Fibroblast of skin of right biceps (primary cell): ENCODE measurements around the gene RBMS3.

Experiments used
- DNase-seq: peaks from one replicate; pipeline ENCODE4 v3.0.0-alpha.2; 2013

The RBMS3 gene

GRCh38 chr3:29590461-29590860, 309.6 kb downstream of the RBMS3 start:
- no peak for DNase-seq

- no peak for DNase-seq
These were observed 310.7 kb downstream of the RBMS3 start for GRCh38 chr3:29591579-29591978.

- no peak for DNase-seq
These were observed 312.9 kb downstream of the RBMS3 start for GRCh38 chr3:29593802-29594201.

- peak; percentile 65 for DNase-seq
These were observed 313.4 kb downstream of the RBMS3 start for GRCh38 chr3:29594261-29594660.

DNA sequence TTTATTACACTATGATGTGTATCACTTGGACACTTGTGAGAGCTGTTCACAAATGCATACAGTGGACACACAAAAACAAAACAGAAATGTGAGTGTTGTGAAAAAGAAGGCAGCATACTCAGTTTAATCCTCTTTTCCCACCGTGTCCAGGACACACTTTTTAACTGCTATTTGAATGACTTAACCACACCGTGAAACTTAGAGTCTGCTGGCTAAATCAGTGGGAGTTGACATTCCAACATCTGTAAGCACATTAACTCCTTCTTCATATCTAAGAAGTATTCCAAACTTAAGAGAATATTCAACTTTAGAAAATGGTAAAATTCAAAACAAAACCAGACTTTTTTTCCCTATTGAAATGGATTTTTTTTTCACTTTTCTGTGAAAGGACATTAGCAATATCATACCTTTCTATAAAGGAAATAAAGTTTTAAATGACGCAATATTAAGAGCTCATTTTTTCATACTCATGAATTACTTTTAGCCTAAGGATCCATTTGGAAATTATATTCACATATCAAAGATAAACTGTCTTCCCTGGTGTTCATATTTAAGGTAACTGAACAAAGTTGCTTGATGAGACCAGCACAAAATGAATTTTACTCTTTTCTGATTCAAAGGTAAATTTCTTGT, 316.6 kb downstream of the RBMS3 start:
- DNase-seq = peak; percentile 32

DNA sequence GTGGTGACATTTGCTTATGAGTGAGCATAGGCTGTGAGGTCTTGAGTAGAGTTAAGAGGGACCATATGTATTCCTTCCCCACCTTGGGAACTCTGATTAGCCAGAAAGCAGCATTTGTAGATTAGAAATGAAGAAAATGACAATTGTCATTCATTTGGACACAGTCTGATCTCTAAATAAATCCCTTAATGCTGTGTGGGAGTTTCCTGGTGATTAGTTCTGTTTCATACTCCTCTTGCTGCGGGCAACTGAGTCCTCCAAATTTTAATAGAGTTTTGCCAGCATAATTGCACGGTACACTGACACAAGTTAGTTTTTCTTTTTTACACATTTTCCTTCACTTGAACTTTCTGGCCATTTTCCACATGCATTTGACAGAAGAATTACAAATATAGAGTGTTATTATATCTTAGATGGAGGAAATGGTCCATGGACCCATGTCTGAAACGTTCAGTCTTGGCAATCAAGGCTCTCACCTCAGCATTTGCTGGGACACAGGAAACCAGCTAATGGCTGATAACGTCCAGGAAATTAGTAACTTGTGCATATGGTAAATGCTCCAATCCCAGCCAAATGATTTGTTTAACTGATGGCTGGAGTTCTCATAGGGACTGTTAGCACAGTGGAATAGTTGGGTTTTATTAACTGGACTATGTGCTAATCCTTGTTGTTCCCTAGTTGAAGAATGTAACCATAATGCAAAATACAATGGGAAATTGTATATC, 321.2 kb downstream of the RBMS3 start:
- DNase-seq = no peak

- peak; percentile 56 for DNase-seq
These were observed 325.0 kb downstream of the RBMS3 start for GRCh38 chr3:29605845-29606244.

DNA sequence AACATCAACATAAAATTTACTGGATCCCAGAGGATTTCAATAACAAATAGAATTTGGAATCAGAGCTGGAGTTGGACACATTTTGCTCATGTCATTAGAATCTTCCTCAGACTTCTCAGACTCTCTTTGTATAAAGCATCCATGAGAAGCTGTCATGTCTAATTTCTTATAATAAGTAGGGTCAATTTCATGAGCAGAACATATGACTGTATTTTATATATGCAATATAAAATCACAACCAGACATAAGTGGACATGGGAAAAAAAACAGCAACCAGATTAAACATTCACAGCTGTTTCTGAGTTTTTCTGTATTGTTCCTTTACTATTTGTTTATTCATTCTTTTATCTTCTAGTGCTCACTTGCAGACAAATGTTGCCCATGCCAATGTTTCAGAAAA, 325.5 kb downstream of the RBMS3 start:
- DNase-seq = no peak

DNA sequence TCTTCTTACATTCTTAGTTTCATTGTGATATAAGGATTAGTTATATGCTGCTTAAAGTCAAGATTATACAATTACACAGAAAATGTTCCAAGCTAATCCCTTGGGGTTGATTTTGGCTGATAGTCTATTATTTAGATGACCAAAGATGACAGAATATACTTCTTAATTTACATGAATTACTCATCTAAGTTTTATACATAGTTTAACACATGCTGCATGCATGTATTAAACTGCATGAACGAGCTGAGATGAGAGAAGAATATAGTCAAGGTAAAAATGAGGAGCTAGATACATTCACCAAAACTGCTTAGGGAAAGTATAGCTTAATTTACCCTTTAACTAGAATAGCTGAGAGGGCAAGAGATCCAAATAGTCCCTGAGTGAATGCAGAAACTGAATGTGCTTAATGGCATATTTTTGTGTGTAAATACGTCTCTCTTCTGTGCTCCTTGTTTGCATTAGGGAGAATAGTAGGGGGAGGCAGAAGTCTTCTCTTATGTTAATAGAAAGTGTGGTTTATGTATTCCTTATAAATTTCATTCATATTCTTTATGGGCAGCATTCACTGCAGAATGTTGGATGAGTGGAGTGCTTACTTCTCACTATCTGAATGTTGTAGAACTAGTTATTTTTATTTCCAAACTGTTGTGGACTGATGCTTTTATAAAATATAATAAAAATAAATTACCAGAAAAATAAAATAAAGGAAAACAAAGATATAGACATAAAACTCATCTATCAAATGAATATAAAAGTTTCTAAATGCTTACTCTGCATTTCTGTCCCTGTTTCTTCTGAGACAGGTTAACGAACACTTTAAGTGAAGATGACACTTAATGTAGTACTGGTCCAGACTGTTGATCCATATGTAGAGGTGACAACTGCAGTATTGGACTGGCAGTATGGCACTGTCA, 327.8 kb downstream of the RBMS3 start:
- DNase-seq = no peak

DNA sequence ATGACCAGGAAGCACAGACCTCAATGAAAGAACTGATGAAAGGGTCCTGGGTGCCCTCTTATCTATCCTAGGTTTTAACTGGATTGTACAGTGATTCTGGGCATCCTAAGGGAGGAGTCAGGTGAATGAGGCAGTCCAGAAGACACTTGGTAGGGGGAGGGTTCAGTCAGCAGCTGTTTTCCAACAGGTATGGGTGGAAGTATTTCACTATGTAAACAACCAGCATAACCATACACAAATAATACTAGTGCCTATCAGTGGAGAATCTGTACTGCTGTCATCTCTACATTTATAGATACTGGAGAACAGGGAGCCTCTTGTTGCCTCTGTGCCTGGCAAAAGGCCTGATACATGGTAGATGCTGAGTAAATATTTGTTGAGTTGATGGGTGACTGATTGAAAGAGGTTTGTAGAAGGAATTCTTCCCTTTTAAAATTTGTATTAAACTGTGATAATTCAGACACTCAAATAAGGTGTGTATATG, 328.5 kb downstream of the RBMS3 start:
- DNase-seq = no peak

DNA sequence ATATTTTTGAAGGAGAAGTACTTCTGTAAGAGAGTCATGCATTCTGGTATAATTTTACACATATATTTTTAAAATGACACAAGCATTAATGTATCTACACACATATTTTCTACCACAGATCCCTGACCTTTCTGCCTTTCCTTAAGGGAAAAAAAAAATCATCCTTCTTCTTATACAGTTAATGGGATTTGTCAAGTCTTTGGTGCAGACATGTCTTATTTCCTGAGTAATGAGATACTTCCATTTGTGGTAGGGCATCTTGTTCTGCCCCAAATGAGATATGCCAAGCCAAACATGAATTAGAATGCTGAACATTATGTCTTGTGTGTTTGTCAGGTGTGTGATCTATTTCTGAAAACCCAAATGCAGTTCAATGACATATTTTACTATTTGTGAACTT, 329.9 kb downstream of the RBMS3 start:
- peak; percentile 33 for DNase-seq

GRCh38 chr3:29611252-29611651, 330.4 kb downstream of the RBMS3 start:
- DNase-seq = no peak

DNA sequence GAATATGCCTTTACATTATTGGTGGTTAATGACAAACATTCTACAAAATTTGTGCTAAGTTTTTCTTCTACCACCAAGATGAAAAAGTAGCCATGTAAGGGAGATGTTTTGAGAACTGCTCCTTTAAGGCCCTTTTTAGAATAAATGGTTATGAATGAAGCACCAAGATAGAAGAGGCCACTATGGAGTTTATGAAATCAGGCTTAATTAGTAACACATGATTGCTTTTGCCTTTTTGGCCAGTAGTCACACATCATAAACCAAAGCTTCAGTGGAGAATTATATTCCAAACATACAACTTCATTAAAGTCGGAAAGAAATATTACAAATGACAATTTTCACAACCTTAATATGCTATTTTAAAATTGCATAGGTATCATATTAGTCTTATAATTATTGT, 331.7 kb downstream of the RBMS3 start:
- no peak for DNase-seq

DNA sequence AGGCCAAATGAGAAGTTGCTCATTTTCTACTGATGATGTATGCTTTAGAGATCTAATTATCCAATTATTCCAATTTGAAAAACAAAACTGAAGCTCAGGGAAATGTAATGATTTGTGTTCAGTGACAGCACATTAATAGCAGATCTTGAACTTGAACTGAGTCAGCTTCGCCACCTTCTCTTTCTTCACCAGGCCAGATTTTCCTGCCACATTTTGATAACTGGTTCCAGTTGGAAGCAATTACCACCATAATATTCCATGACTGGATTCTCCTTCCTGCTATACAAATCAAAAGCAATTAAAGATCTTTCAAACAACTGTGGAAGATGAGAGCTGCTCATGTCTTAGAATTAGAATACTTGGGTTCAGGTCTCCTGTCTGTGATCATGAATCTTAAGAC, 334.1 kb downstream of the RBMS3 start:
- DNase-seq = no peak

- no peak for DNase-seq
These were observed 337.8 kb downstream of the RBMS3 start for GRCh38 chr3:29618395-29619282.

- no peak for DNase-seq
These were observed 338.8 kb downstream of the RBMS3 start for GRCh38 chr3:29619676-29620075.

- DNase-seq = no peak
These were observed 346.6 kb downstream of the RBMS3 start for GRCh38 chr3:29627136-29628117.

- no peak for DNase-seq
These were observed 347.9 kb downstream of the RBMS3 start for GRCh38 chr3:29628795-29629194.

- peak; percentile 34 for DNase-seq
These were observed 355.0 kb downstream of the RBMS3 start for GRCh38 chr3:29635888-29636287.

DNA sequence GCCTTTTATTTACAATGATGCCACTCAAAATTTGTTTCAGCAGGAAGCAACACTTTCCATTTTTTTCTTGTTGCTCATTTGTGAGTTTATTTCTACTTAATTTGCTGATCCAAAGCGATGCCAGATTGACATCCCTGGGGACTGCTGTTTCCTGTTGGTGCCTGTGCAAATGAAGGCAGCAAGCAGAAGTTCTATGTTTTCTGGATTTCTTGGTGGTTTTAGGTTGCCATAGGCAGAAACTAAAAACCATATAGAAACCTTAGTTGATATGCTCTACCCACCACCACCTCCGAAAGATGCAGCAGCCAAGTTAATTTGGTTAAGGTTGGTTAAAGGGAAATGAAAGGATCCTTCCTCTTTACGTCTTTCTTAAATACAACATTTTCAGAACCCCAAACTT, 356.2 kb downstream of the RBMS3 start:
- DNase-seq = no peak
